ENCODE measurements around the gene JUP.
"Not testable (repeated sequence)": the region's sequence is repeated elsewhere in the genome, so short reads cannot be mapped to it uniquely, and the experiment has no call there.

Gene JUP

GRCh38 chr17:41786227-41787020 is at the start of gene JUP:
TSS of gene JUP (minus strand) at chr17:41786711. CDS start at chr17:41771854, 14,857 bp downstream.
- DNase-seq (ENCODE audit: low read depth): peak; percentile 72

- peak; percentile 48 for DNase-seq (ENCODE audit: low read depth)
Observed at GRCh38 chr17:41835800-41836549, 49.5 kb upstream of the JUP start, which contains the start of gene NT5C3B. TSS of gene NT5C3B (minus strand) at chr17:41836232. CDS start at chr17:41836193, 39 bp downstream.

GRCh38 chr17:41835214-41835799 is 48.8 kb upstream of the JUP start:
- no peak for DNase-seq (ENCODE audit: low read depth)

- DNase-seq (ENCODE audit: low read depth): not testable (repeated sequence)
Observed at GRCh38 chr17:41829961-41830360, 43.5 kb upstream of the JUP start.

- no peak for DNase-seq (ENCODE audit: low read depth)
Observed at GRCh38 chr17:41825175-41825845, 38.8 kb upstream of the JUP start.

GRCh38 chr17:41824086-41824485 is 37.6 kb upstream of the JUP start:
- no peak for DNase-seq (ENCODE audit: low read depth)

GRCh38 chr17:41823580-41823979 is 37.1 kb upstream of the JUP start:
- DNase-seq (ENCODE audit: low read depth): no peak

- DNase-seq (ENCODE audit: low read depth): no peak
Observed at GRCh38 chr17:41823141-41823524, 36.6 kb upstream of the JUP start.

GRCh38 chr17:41822216-41823140 is 36.0 kb upstream of the JUP start:
- DNase-seq (ENCODE audit: low read depth): no peak

- DNase-seq (ENCODE audit: low read depth): no peak
Observed at GRCh38 chr17:41821776-41822175, 35.3 kb upstream of the JUP start.

- no peak for DNase-seq (ENCODE audit: low read depth)
Observed at GRCh38 chr17:41818024-41818423, 31.5 kb upstream of the JUP start.

GRCh38 chr17:41816637-41817320 is 30.3 kb upstream of the JUP start:
- DNase-seq (ENCODE audit: low read depth): no peak

GRCh38 chr17:41814195-41814594 is 27.7 kb upstream of the JUP start:
- no peak for DNase-seq (ENCODE audit: low read depth)

GRCh38 chr17:41813699-41814124 is 27.2 kb upstream of the JUP start:
- DNase-seq (ENCODE audit: low read depth): no peak

GRCh38 chr17:41813152-41813680 is 26.7 kb upstream of the JUP start:
- no peak for DNase-seq (ENCODE audit: low read depth)

- DNase-seq (ENCODE audit: low read depth): peak; percentile 9
Observed at GRCh38 chr17:41812381-41813151, 26.1 kb upstream of the JUP start, which contains the start of gene FKBP10. TSS of gene FKBP10 (plus strand) at chr17:41813004. CDS start at chr17:41813035, 31 bp downstream.

GRCh38 chr17:41811549-41812380 is 25.3 kb upstream of the JUP start, which contains the start of gene P3H4:
TSS of gene P3H4 (minus strand) at chr17:41811949. CDS start at chr17:41811915, 34 bp downstream.
- DNase-seq (ENCODE audit: low read depth): peak; percentile 60

Data from activated T-helper 1 cell treated with Interleukin-2 at 50 U/mL for 16 hours (primary cell).